ENCODE measurements around the gene PPFIA4.

- TF ChIP-seq, protein P1, sequence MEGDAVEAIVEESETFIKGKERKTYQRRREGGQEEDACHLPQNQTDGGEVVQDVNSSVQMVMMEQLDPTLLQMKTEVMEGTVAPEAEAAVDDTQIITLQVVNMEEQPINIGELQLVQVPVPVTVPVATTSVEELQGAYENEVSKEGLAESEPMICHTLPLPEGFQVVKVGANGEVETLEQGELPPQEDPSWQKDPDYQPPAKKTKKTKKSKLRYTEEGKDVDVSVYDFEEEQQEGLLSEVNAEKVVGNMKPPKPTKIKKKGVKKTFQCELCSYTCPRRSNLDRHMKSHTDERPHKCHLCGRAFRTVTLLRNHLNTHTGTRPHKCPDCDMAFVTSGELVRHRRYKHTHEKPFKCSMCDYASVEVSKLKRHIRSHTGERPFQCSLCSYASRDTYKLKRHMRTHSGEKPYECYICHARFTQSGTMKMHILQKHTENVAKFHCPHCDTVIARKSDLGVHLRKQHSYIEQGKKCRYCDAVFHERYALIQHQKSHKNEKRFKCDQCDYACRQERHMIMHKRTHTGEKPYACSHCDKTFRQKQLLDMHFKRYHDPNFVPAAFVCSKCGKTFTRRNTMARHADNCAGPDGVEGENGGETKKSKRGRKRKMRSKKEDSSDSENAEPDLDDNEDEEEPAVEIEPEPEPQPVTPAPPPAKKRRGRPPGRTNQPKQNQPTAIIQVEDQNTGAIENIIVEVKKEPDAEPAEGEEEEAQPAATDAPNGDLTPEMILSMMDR (optimal IDR thresholded peaks at IDR 0.05 in 1 of 3, IDR thresholded peaks at IDR 0.05 in 1 of 3, conservative IDR thresholded peaks at IDR 0.05 in 1 of 3; ENCODE audit: extremely low read depth in 1 of 3, insufficient read depth in 2 of 3, low read length in 3 of 3), result no peak
- TF ChIP-seq EZH2 (IDR thresholded peaks at IDR 0.05; ENCODE audit: low read length), result peak; percentile 64
Measured at GRCh38 chr1:203127666-203128430, 101.6 kb downstream of the PPFIA4 start, which contains the start of gene ADORA1.
